ENCODE results near the gene EPB41L1.

EPB41L1 gene

GRCh38 chr20:36271639-36272546 lies 117.4 kb downstream of the EPB41L1 start:
- Histone ChIP-seq H3K9me3 (ENCODE audit: insufficient read depth, low read length, severe bottlenecking) (no peaks in the 10 kb centered on the region), H3K27ac (ENCODE audit: low read length) (no peak overlapping the region), H3K4me2 (ENCODE audit: insufficient read depth, low read length) (no peak overlapping the region), H3K79me2 (ENCODE audit: insufficient read depth, low read length) (no peaks in the 10 kb centered on the region), H4K20me1 (ENCODE audit: insufficient read depth, low read length) (peaks cover 4% of the 10 kb centered on the region; the same call in 1 of the 2 replicates), H3K9ac (ENCODE audit: low read depth, low read length) (no peak overlapping the region), H2AFZ (ENCODE audit: low read depth, low read length) (no peak overlapping the region), H3K36me3 (ENCODE audit: insufficient read depth, low read length) (no peaks in the 10 kb centered on the region), H3K4me1 (ENCODE audit: insufficient read depth, low read length) (no peaks in the 10 kb centered on the region), H3K4me3 (ENCODE audit: low read depth in 1 of 2, low read length in 2 of 2) (no peak overlapping the region), H3K27me3 (ENCODE audit: insufficient read depth, low read length, poor library complexity) (no peaks in the 10 kb centered on the region)
- DNase-seq: no peak
- ATAC-seq (ENCODE audit: insufficient read depth, low read depth): no peak
- TF ChIP-seq CTCF (IDR thresholded peaks at IDR 0.05; ENCODE audit: borderline replicate concordance, extremely low read depth, low read length, poor library complexity, severe bottlenecking): no peak
- no peak for TF ChIP-seq EZH2 (IDR thresholded peaks at IDR 0.05; ENCODE audit: borderline replicate concordance, low read depth, low read length, severe bottlenecking)

GRCh38 chr20:36272547-36273220 lies 118.1 kb downstream of the EPB41L1 start:
- ATAC-seq (ENCODE audit: insufficient read depth, low read depth): no peak
- no peaks in the 10 kb centered on the region for H3K9me3 ChIP-seq (ENCODE audit: insufficient read depth, low read length, severe bottlenecking)
- no peaks in the 10 kb centered on the region for H3K79me2 ChIP-seq (ENCODE audit: insufficient read depth, low read length)
- H3K27me3 ChIP-seq (ENCODE audit: insufficient read depth, low read length, poor library complexity): no peaks in the 10 kb centered on the region
- no peak overlapping the region for H3K27ac ChIP-seq (ENCODE audit: low read length)
- H4K20me1 ChIP-seq (ENCODE audit: insufficient read depth, low read length): peaks cover 4% of the 10 kb centered on the region; the same call in 1 of the 2 replicates
- H3K4me1 ChIP-seq (ENCODE audit: insufficient read depth, low read length): no peaks in the 10 kb centered on the region
- no peaks in the 10 kb centered on the region for H3K36me3 ChIP-seq (ENCODE audit: insufficient read depth, low read length)
- H2AFZ ChIP-seq (ENCODE audit: low read depth, low read length): no peak overlapping the region
- TF ChIP-seq CTCF (IDR thresholded peaks at IDR 0.05; ENCODE audit: borderline replicate concordance, extremely low read depth, low read length, poor library complexity, severe bottlenecking): no peak
- TF ChIP-seq EZH2 (IDR thresholded peaks at IDR 0.05; ENCODE audit: borderline replicate concordance, low read depth, low read length, severe bottlenecking): no peak
- H3K4me2 ChIP-seq (ENCODE audit: insufficient read depth, low read length): no peak overlapping the region
- DNase-seq: no peak
- H3K4me3 ChIP-seq (ENCODE audit: low read depth in 1 of 2, low read length in 2 of 2): no peak overlapping the region
- H3K9ac ChIP-seq (ENCODE audit: low read depth, low read length): no peak overlapping the region

- Histone ChIP-seq H3K4me3 (ENCODE audit: low read depth in 1 of 2, low read length in 2 of 2) (no peak overlapping the region), H4K20me1 (ENCODE audit: insufficient read depth, low read length) (peaks cover 4% of the 10 kb centered on the region; the same call in 1 of the 2 replicates), H3K36me3 (ENCODE audit: insufficient read depth, low read length) (no peaks in the 10 kb centered on the region), H3K27me3 (ENCODE audit: insufficient read depth, low read length, poor library complexity) (peaks cover 6% of the 10 kb centered on the region), H3K4me1 (ENCODE audit: insufficient read depth, low read length) (no peaks in the 10 kb centered on the region), H3K9me3 (ENCODE audit: insufficient read depth, low read length, severe bottlenecking) (no peaks in the 10 kb centered on the region), H3K9ac (ENCODE audit: low read depth, low read length) (no peak overlapping the region), H3K79me2 (ENCODE audit: insufficient read depth, low read length) (no peaks in the 10 kb centered on the region), H3K4me2 (ENCODE audit: insufficient read depth, low read length) (no peak overlapping the region), H3K27ac (ENCODE audit: low read length) (no peak overlapping the region), H2AFZ (ENCODE audit: low read depth, low read length) (no peak overlapping the region)
- peak; percentile 54 for TF ChIP-seq CTCF (IDR thresholded peaks at IDR 0.05; ENCODE audit: borderline replicate concordance, extremely low read depth, low read length, poor library complexity, severe bottlenecking)
- no peak for TF ChIP-seq EZH2 (IDR thresholded peaks at IDR 0.05; ENCODE audit: borderline replicate concordance, low read depth, low read length, severe bottlenecking)
- DNase-seq (peak; percentile 22), ATAC-seq (ENCODE audit: insufficient read depth, low read depth) (0 out of 3 replicates have a peak, but pooled peaks have one; percentile 39)
These were observed 119.1 kb downstream of the EPB41L1 start for GRCh38 chr20:36273414-36274180.

Measured in DND-41 (cell line).